Measurements from ENCODE around the gene GCNT1.

Gene GCNT1

GRCh38 chr9:76545191-76545590 lies 86.2 kb downstream of the GCNT1 start:
- DNase-seq: no peak

- no peak for DNase-seq
These were observed 93.2 kb downstream of the GCNT1 start for GRCh38 chr9:76552181-76552580.

- DNase-seq: no peak
These were observed 93.9 kb downstream of the GCNT1 start for GRCh38 chr9:76552751-76553455.

- DNase-seq: no peak
These were observed 94.7 kb downstream of the GCNT1 start for GRCh38 chr9:76553680-76554079.
